Mammary epithelial cell (primary cell): Measurements from ENCODE around the gene MESP1.

ENCODE experiments used
- CTCF ChIP-seq, 2 donors: IDR thresholded peaks in 1 of 2; conservative IDR thresholded peaks in 1 of 2; 2 replicates each; pipeline ENCODE4 v1.5.1; 2011 to 2012; ENCODE audit warnings: inconsistent platforms in 2 of 2, low read length in 2 of 2, mild to moderate bottlenecking in 2 of 2, control low read depth in 1 of 2, low read depth in 1 of 2; ENCODE audit not compliant: insufficient read depth in 1 of 2; ENCODE audit errors: extremely low read depth in 1 of 2
- EZH2 ChIP-seq: IDR thresholded peaks from 2 replicates; pipeline ENCODE4 v1.6.1; 2012; ENCODE audit warnings: low read length, inconsistent platforms, borderline replicate concordance

GRCh38 chr15:89758283-89758682 lies 7.2 kb upstream of the MESP1 start:
- TF ChIP-seq CTCF (conservative IDR thresholded peaks at IDR 0.05 in 1 of 2, IDR thresholded peaks at IDR 0.05 in 1 of 2; ENCODE audit: extremely low read depth in 1 of 2, insufficient read depth in 1 of 2, low read depth in 1 of 2, low read length in 2 of 2) (no peak), EZH2 (no peak)
